Kidney tubule cell (primary cell): ENCODE results near the gene NR4A2.

Source experiments
- DNase-seq: peaks from one replicate; pipeline ENCODE4 v3.0.0-alpha.2; 2018; ENCODE audit warnings: low spot score

The NR4A2 gene

GRCh38 chr2:156339865-156340264, 7.3 kb upstream of the NR4A2 start:
- no peak for DNase-seq

GRCh38 chr2:156339110-156339847, 6.8 kb upstream of the NR4A2 start:
- DNase-seq: no peak

DNA sequence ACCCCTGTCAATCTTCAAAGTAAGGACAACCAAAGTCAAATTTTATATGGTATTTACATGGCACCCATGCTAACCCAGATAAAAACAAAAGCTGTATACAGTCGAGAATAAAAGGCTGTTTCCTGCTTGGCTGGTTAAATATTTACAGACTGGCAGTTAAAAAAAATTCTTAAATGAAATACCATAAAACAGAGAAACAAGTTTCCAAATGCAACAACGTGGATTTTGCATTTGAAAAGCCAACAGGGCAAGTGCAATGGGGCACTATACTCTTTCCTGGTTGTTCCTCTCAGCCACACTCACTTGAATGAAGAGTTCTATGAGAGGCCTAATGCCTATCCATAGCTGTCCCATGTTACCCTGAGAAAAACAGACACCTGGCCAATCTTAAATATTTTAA, 6.1 kb upstream of the NR4A2 start:
- peak; percentile 46 for DNase-seq

- DNase-seq: peak; percentile 85
Measured at GRCh38 chr2:156334496-156335478, 2.3 kb upstream of the NR4A2 start.

- DNase-seq: peak; percentile 76
Measured at GRCh38 chr2:156333951-156334495, 1.5 kb upstream of the NR4A2 start.

DNA sequence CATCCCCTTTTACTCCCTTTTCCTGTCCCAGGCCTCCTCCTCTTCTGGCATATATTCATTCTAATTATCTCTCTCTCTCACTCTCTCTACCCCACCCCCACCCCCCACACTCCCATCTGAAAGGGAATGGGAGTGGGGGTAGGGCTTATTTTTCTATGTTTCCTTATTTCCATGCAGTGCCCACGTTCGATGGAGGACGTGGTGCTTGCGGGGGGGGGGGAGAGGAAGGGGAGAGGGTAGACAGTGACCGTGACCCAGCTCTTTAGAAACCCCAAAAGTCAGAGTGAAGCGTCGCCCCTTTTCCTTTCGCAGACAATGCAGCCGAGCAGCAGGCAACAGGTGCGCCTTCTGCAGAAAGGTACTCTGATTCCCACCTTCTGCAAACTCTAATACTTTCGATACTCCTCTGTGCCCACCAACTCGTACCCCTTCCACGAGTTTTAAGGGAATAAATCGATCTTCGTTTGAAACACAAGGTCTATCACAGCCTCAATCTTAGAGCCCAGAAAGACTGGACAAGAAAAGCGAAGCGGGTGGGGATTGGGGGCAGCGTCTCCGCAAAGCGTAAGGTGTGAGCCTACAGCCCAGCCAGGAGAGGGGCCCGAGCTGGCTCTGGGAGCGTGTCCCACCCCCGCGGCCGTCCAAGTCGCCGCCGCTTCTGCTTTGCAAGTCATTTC, 891 bp upstream of the NR4A2 start:
- no peak for DNase-seq

DNA sequence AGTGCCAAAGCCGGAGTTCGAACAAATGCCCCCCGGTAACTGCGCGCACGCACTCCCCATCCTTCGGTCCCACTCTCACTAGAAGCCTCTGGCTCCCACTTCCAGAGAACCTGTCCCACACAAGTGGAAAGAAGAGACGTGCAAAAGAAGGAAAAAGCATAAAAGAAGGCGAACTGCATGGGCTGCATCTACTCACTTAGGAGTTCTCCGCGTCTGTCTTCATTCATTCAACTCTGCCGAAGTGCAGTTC, 312 bp downstream of the NR4A2 start:
- no peak for DNase-seq

- peak; percentile 73 for DNase-seq
Measured at GRCh38 chr2:156331572-156332283, 793 bp downstream of the NR4A2 start.

DNA sequence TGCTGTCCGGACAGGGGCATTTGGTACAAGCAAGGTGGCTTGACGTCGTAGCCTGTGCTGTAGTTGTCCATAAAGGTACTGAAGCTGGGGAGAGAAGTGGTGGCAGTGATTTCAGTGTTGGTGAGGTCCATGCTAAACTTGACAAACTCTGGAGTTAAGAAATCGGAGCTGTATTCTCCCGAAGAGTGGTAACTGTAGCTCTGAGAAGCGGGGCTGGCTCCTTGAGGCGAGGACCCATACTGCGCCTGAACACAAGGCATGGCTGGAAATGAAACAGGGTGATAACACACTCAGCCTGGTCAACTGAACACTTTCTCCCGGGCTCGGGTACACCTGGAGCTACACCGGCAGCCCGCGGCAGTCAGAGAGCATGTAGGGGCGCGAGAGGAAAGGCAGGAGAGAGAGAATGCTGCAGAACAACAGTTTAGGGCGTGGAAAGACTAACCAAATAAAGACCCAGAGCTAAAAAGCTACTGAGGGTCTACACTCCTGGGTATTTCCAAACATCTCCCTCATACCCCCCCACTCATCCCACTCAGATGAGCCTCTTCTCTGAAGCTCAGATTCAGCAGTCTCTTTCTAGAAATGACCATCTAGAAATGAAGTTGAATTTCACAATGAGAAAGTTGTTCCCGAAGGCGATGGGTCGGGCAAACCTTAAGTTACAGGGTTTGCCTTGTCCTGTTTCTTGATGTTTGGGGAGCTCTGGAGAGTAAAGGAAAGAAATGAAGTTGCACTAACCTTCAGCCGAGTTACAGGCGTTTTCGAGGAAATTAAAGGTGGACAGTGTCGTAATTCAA, 2.4 kb downstream of the NR4A2 start:
- no peak for DNase-seq

DNA sequence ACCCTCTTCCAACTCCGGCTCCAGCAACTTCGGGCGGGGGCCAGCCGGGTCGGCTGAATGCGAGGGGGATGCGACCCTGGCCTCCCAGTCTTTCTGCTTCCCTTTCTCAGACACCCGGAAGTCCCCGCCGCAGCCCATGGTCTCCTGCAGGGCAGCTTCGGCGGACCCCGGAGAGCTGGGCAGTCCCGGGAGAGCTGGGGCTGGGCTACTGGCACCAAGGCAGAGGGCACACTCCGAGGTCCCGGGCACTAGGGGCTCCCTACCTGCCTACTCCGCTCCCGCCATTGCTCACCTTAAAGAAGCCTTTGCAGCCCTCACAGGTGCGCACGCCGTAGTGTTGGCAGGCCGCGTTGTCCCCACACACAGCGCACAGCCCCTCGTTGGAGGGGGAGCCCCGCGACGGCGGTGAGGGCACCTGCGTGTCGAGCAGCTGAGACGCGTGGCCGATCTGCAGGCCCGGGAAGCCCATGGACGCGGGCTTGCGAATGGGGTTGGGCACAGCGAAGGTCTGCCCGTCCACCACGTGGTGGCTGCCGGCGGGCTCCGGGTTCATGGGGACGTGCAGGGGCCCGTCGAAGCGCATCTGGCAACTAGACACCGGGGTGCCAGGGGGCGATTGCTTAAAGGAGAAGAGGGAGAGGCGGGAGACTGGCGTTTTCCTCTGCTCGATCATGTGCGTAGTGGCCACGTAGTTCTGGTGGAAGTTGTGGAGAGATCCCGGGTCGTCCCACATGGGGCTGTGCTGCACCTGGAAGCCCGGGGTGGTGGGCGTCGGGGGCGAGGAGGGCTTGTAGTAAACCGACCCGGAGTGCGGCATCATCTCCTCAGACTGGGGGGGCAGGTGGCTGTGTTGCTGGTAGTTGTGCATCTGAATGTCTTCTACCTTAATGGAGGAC, 3.2 kb downstream of the NR4A2 start:
- no peak for DNase-seq

DNA sequence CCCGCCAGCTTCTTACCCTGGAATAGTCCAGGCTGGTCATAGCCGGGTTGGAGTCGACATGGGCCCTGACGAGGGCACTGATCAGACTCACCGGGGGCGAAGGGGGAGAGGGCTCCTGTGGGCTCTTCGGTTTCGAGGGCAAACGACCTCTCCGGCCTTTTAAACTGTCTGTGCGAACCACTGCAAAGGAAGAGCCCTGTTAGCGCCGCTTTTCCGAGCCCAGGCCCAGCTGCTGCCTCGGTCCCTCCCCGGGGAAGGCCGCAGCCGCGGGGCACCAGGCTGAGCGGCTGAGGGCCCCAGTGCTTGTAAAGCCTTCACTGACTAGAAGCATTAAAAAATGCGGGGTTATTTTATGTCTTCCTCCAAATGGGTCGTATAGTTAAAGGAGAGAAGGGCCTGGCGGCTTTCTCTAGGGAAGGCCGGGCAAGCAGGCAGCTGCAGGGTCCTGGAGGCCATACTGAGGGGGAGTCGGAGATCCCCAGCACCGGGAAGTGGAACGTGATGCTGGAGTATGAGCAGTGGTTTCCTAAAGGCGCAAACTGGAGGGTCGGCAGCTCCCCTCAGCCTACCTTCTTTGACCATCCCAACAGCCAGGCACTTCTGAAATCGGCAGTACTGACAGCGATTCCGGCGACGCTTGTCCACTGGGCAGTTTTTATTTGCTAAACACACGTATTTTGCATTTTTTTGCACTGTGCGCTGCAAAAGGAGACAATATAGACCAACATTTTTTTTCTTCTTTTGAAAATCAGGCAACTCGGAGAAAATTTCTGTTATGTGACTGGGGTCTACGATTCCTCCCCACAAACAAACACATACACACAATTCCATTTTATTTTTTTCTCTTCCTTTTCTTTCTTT, 4.5 kb downstream of the NR4A2 start:
- DNase-seq: no peak

- no peak for DNase-seq
Measured at GRCh38 chr2:156326526-156327095, 5.9 kb downstream of the NR4A2 start.

- DNase-seq: no peak
Measured at GRCh38 chr2:156325688-156326525, 6.6 kb downstream of the NR4A2 start.

- DNase-seq: no peak
Measured at GRCh38 chr2:156323754-156324153, 8.8 kb downstream of the NR4A2 start.

GRCh38 chr2:156322686-156323231, 9.8 kb downstream of the NR4A2 start:
- DNase-seq: no peak

GRCh38 chr2:156322051-156322685, 10.4 kb downstream of the NR4A2 start:
- DNase-seq: no peak
